Thyroid gland (tissue), 4 donors: ENCODE data around the gene UGT8.

Source experiments
- POLR2A ChIP-seq, 2 donors: fragments of 450-650 bp; IDR thresholded peaks; one replicate each; pipeline ENCODE4 v1.6.1; 2017; ENCODE audit warnings: antibody characterized with exemption in 2 of 2, mild to moderate bottlenecking in 2 of 2, moderate library complexity in 1 of 2
- TF ChIP-seq, protein P1 (sequence below), 6 experiments: fragments of 200-600 bp in 3 of 6; fragments of 450-650 bp in 3 of 6; sonication (generic) in 3 of 6; IDR thresholded peaks; one replicate each; pipeline ENCODE4 v1.5.1; 2016 to 2019; ENCODE audit warnings: antibody characterized with exemption in 6 of 6, mild to moderate bottlenecking in 2 of 6, inconsistent platforms in 1 of 6, moderate library complexity in 1 of 6

DNA sequence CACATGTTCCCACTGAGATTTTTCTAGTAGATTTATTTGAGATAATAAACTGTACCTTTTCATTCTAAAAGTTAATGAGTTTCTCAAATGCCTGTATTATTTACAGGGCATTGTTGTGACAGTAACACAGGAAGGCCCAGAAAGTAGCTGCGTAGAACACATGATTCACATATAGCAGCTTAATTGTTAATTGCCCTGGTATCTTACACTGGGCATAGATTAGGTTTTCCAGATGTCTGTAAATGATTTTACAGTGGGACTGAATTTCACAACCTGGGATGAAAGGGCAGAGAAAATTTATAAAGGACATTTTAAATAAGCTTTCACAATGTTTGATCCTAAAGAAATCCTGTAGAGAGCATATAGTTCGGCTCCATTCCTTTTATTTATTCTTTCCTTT, 27.6 kb downstream of the UGT8 start:
- no peak for TF ChIP-seq POLR2A (IDR thresholded peaks at IDR 0.05)
- TF ChIP-seq, protein P1, sequence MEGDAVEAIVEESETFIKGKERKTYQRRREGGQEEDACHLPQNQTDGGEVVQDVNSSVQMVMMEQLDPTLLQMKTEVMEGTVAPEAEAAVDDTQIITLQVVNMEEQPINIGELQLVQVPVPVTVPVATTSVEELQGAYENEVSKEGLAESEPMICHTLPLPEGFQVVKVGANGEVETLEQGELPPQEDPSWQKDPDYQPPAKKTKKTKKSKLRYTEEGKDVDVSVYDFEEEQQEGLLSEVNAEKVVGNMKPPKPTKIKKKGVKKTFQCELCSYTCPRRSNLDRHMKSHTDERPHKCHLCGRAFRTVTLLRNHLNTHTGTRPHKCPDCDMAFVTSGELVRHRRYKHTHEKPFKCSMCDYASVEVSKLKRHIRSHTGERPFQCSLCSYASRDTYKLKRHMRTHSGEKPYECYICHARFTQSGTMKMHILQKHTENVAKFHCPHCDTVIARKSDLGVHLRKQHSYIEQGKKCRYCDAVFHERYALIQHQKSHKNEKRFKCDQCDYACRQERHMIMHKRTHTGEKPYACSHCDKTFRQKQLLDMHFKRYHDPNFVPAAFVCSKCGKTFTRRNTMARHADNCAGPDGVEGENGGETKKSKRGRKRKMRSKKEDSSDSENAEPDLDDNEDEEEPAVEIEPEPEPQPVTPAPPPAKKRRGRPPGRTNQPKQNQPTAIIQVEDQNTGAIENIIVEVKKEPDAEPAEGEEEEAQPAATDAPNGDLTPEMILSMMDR (IDR thresholded peaks at IDR 0.05): no peak
